GM21526 (cell line): ENCODE data around the gene RUNX1.

Experiments used
- ATAC-seq: cut with Tn5 transposase; IDR thresholded peaks from one replicate; pipeline ENCODE4 v1.9.1; 2021; ENCODE audit warnings: moderate library complexity; ENCODE audit not compliant: unreplicated experiment, low FRiP score

RUNX1 gene

GRCh38 chr21:34801519-34802132 lies 247.5 kb downstream of the RUNX1 start:
- ATAC-seq: no peak

GRCh38 chr21:34800797-34801518 lies 248.1 kb downstream of the RUNX1 start:
- ATAC-seq: no peak

- no peak for ATAC-seq
Observed at GRCh38 chr21:34799092-34799491, 250.0 kb downstream of the RUNX1 start.

GRCh38 chr21:34797921-34798535 lies 251.1 kb downstream of the RUNX1 start:
- no peak for ATAC-seq

GRCh38 chr21:34797201-34797525 lies 251.9 kb downstream of the RUNX1 start:
- ATAC-seq: no peak

GRCh38 chr21:34796518-34797200 lies 252.4 kb downstream of the RUNX1 start:
- no peak for ATAC-seq

- no peak for ATAC-seq
Observed at GRCh38 chr21:34795548-34796180, 253.4 kb downstream of the RUNX1 start.

- ATAC-seq: no peak
Observed at GRCh38 chr21:34795175-34795547, 253.9 kb downstream of the RUNX1 start.

GRCh38 chr21:34794686-34795085 lies 254.4 kb downstream of the RUNX1 start:
- ATAC-seq: no peak

GRCh38 chr21:34793471-34793870 lies 255.6 kb downstream of the RUNX1 start:
- ATAC-seq: no peak

- ATAC-seq: no peak
Observed at GRCh38 chr21:34792504-34793089, 256.5 kb downstream of the RUNX1 start.

GRCh38 chr21:34791776-34792503 lies 257.2 kb downstream of the RUNX1 start:
- ATAC-seq: no peak

- ATAC-seq: no peak
Observed at GRCh38 chr21:34790834-34791233, 258.3 kb downstream of the RUNX1 start.

GRCh38 chr21:34790341-34790740 lies 258.8 kb downstream of the RUNX1 start:
- ATAC-seq: no peak

- no peak for ATAC-seq
Observed at GRCh38 chr21:34788879-34789278, 260.2 kb downstream of the RUNX1 start.

GRCh38 chr21:34783815-34784214 lies 265.3 kb downstream of the RUNX1 start:
- ATAC-seq: no peak

GRCh38 chr21:34782506-34783360 lies 266.4 kb downstream of the RUNX1 start:
- no peak for ATAC-seq

- ATAC-seq: no peak
Observed at GRCh38 chr21:34781526-34781925, 267.6 kb downstream of the RUNX1 start.

GRCh38 chr21:34779860-34780259 lies 269.2 kb downstream of the RUNX1 start:
- no peak for ATAC-seq
